H9 (cell line): ENCODE measurements around the gene SLC7A6. TPM values are rescaled to one million over a fixed set of nuclear protein-coding genes. Genes with fewer than 3 reads are reported as not detected.

ENCODE experiments used
- DNase-seq: peaks from one replicate; pipeline ENCODE4 v3.0.0-alpha.2; 2017
- H2AFZ ChIP-seq: one replicate; pipeline ENCODE4 v1.6.1; 2013; ENCODE audit warnings: mild to moderate bottlenecking, low read length, control low read depth, moderate library complexity
- H2AK5ac ChIP-seq: 2 replicates; pipeline ENCODE4 v1.6.1; 2013; ENCODE audit warnings: low read length, control low read depth, mixed read lengths; ENCODE audit not compliant: insufficient read length
- H2BK120ac ChIP-seq: one replicate; pipeline ENCODE4 v1.6.1; 2013; ENCODE audit warnings: low read depth, mild to moderate bottlenecking, low read length, control low read depth, inconsistent platforms; ENCODE audit not compliant: poor library complexity, severe bottlenecking
- H2BK12ac ChIP-seq: 2 replicates; pipeline ENCODE4 v1.6.1; 2013; ENCODE audit warnings: low read length, control low read depth, mixed read lengths, low read depth; ENCODE audit not compliant: insufficient read length
- H2BK15ac ChIP-seq: 2 replicates; pipeline ENCODE4 v1.6.1; 2013; ENCODE audit warnings: low read depth, low read length, control low read depth
- H2BK20ac ChIP-seq: one replicate; pipeline ENCODE4 v1.6.1; 2013; ENCODE audit warnings: low read depth, mild to moderate bottlenecking, low read length, control low read depth, inconsistent platforms; ENCODE audit not compliant: poor library complexity, severe bottlenecking
- H2BK5ac ChIP-seq: 2 replicates; pipeline ENCODE4 v1.6.1; 2013; ENCODE audit warnings: low read length, control low read depth, mixed read lengths; ENCODE audit not compliant: insufficient read length
- H3K14ac ChIP-seq: 2 replicates; pipeline ENCODE4 v1.6.1; 2013; ENCODE audit warnings: low read length, control low read depth; ENCODE audit not compliant: insufficient read depth
- H3K18ac ChIP-seq: 2 replicates; pipeline ENCODE4 v1.6.1; 2013; ENCODE audit warnings: low read depth, mild to moderate bottlenecking, mixed read lengths, low read length, control low read depth; ENCODE audit not compliant: insufficient read length
- H3K23ac ChIP-seq: 2 replicates; pipeline ENCODE4 v1.6.1; 2013; ENCODE audit warnings: low read length, control low read depth, mixed read lengths, low read depth; ENCODE audit not compliant: insufficient read length
- H3K23me2 ChIP-seq: 2 replicates; pipeline ENCODE4 v1.6.1; 2013; ENCODE audit warnings: low read depth, mild to moderate bottlenecking, mixed read lengths, low read length, control low read depth; ENCODE audit not compliant: insufficient read length, poor library complexity, severe bottlenecking
- H3K27ac ChIP-seq: 2 replicates; pipeline ENCODE4 v1.5.1; 2013; ENCODE audit warnings: low read length, control low read depth, mixed read lengths, low read depth; ENCODE audit not compliant: insufficient read length
- H3K27me3 ChIP-seq: 2 replicates; pipeline ENCODE4 v1.6.1; 2013; ENCODE audit warnings: low read length, control low read depth, inconsistent platforms; ENCODE audit not compliant: insufficient read depth
- H3K4ac ChIP-seq: 2 replicates; pipeline ENCODE4 v1.6.1; 2013; ENCODE audit warnings: low read depth, mild to moderate bottlenecking, control low read depth, inconsistent platforms, low read length, moderate library complexity
- H3K4me1 ChIP-seq: 2 replicates; pipeline ENCODE4 v1.6.1; 2013; ENCODE audit warnings: low read length, control low read depth, inconsistent platforms; ENCODE audit not compliant: insufficient read depth
- H3K4me2 ChIP-seq: 2 replicates; pipeline ENCODE4 v1.6.1; 2013; ENCODE audit warnings: low read length, control low read depth, mixed read lengths; ENCODE audit not compliant: insufficient read length, insufficient read depth
- H3K56ac ChIP-seq: 2 replicates; pipeline ENCODE4 v1.6.1; 2013; ENCODE audit warnings: low read depth, mild to moderate bottlenecking, mixed read lengths, low read length, control low read depth; ENCODE audit not compliant: insufficient read length
- H3K79me1 ChIP-seq: 2 replicates; pipeline ENCODE4 v1.6.1; 2013; ENCODE audit warnings: low read depth, mild to moderate bottlenecking, moderate library complexity, low read length, control low read depth, inconsistent platforms; ENCODE audit not compliant: insufficient read depth, poor library complexity, severe bottlenecking
- H3K79me2 ChIP-seq: 2 replicates; pipeline ENCODE4 v1.6.1; 2013; ENCODE audit warnings: low read length, control low read depth, inconsistent platforms; ENCODE audit not compliant: insufficient read depth
- H3K9ac ChIP-seq: 2 replicates; pipeline ENCODE4 v1.6.1; 2013; ENCODE audit warnings: low read length, control low read depth, mixed read lengths; ENCODE audit not compliant: insufficient read length; ENCODE audit errors: extremely low read depth
- H3K9me3 ChIP-seq: one replicate; pipeline ENCODE4 v1.6.1; 2013; ENCODE audit warnings: low read depth, low read length, inconsistent platforms; ENCODE audit not compliant: control insufficient read depth
- H3T11ph ChIP-seq: one replicate; pipeline ENCODE4 v1.6.1; 2013; ENCODE audit warnings: mild to moderate bottlenecking, low read length, control low read depth, inconsistent platforms
- H4K20me1 ChIP-seq: one replicate; pipeline ENCODE4 v1.6.1; 2013; ENCODE audit not compliant: control insufficient read depth, insufficient read length, insufficient read depth
- H4K5ac ChIP-seq: 2 replicates; pipeline ENCODE4 v1.6.1; 2013; ENCODE audit warnings: low read depth, mild to moderate bottlenecking, mixed read lengths, low read length, control low read depth; ENCODE audit not compliant: insufficient read length
- H4K8ac ChIP-seq: replicated peaks from 2 replicates; pipeline ENCODE4 v1.6.1; 2013; ENCODE audit warnings: low read length, control low read depth, mixed read lengths, low read depth; ENCODE audit not compliant: insufficient read length
- H4K91ac ChIP-seq: 2 replicates; pipeline ENCODE4 v1.6.1; 2013; ENCODE audit warnings: low read depth, mild to moderate bottlenecking, moderate library complexity, mixed read lengths, low read length, control low read depth; ENCODE audit not compliant: insufficient read length
- H3K27ac Mint-ChIP-seq, 3 experiments: 2 replicates in 2 of 3; 3 replicates in 1 of 3; pipeline ENCODE4 v1.8.0; 2020 to 2021; ENCODE audit warnings: mixed read lengths in 3 of 3, mild to moderate bottlenecking in 1 of 3, moderate library complexity in 1 of 3
- H3K27me3 Mint-ChIP-seq: 2 replicates; pipeline ENCODE4 v1.8.0; 2021; ENCODE audit warnings: low read depth, mild to moderate bottlenecking, moderate library complexity, mixed read lengths
- H3K36me3 Mint-ChIP-seq, 3 experiments: 2 replicates in 2 of 3; 3 replicates in 1 of 3; pipeline ENCODE4 v1.8.0; 2020 to 2021; ENCODE audit warnings: low read depth in 3 of 3, mixed read lengths in 3 of 3; ENCODE audit not compliant: insufficient read depth in 1 of 3
- H3K4me1 Mint-ChIP-seq, 2 experiments: 2 replicates each; pipeline ENCODE4 v1.8.0; 2020; ENCODE audit warnings: mixed read lengths in 2 of 2
- H3K4me3 Mint-ChIP-seq, 2 experiments: 2 replicates in 1 of 2; 3 replicates in 1 of 2; pipeline ENCODE4 v1.8.0; 2020 to 2021; ENCODE audit warnings: mild to moderate bottlenecking in 2 of 2, mixed read lengths in 2 of 2, moderate library complexity in 1 of 2
- H3K9me3 Mint-ChIP-seq, 2 experiments: 2 replicates in 1 of 2; 3 replicates in 1 of 2; pipeline ENCODE4 v1.8.0; 2020; ENCODE audit warnings: mild to moderate bottlenecking in 2 of 2, mixed read lengths in 2 of 2, moderate library complexity in 1 of 2
- WGBS: extraction: QIAGEN DNeasy Blood & Tissue Kit; methylation state at CpG from one replicate; pipeline ENCODE4 v1.1.7; 2013; ENCODE audit warnings: missing lambda C conversion rate, low lambda C conversion rate, mixed read lengths; ENCODE audit not compliant: insufficient read length; ENCODE audit errors: extremely low coverage; 5-methylcytosine and 5-hydroxymethylcytosine counted together
- total RNA-seq: library from RNA; stranded (reverse); gene quantifications from 2 replicates; pipeline ENCODE4 v1.2.1, GENCODE V29; 2021
- TF ChIP-seq, protein P1 (sequence below): fragments of 200-600 bp; sonication (generic); conservative IDR thresholded peaks from 3 replicates; pipeline ENCODE4 v1.8.0; 2021; ENCODE audit warnings: antibody characterized with exemption, mild to moderate bottlenecking

Gene SLC7A6
- total RNA-seq, 1 experiment from 2014 or later = 21.1 TPM

DNA sequence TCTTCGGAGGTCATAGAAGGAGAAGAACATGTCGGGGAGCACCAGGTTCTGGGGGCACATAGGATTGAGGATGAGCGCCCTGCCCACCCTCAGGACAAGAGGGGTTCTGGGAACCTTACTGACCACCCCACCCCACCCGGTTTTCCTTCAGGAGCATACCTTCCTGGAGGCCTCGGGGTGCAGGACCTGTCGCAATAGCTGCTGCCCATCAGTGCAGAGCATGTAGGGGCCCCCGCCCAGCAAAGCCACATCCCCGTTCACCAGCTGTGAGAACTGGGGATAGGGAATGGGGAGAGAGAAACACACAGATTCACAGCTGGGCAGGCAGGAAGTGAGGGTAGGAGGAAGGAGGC, 30.5 kb upstream of the SLC7A6 start:
- Mint-ChIP-seq H3K4me3 (peak overlapping the region; percentile 21 to 89; a peak in 2 of 5 replicates), H3K27ac (peak overlapping the region in 2 of 3 experiments; percentile 60 to 76; a peak in 4 of 7 replicates), H3K9me3 (no peaks in the 10 kb centered on the region; a peak in 1 of 5 replicates), H3K27me3 (peaks cover 3% of the 10 kb centered on the region), H3K4me1 (peaks cover 24 to 29% of the 10 kb centered on the region in 2 experiments), H3K36me3 (peaks cover 10 to 46% (median 44%) of the 10 kb centered on the region in 3 experiments)
- Histone ChIP-seq H3K27me3 (no peaks in the 10 kb centered on the region), H3K23me2 (peaks cover 13% of the 10 kb centered on the region), H2BK12ac (no peak overlapping the region), H4K91ac (no peak overlapping the region), H2AFZ (no peak overlapping the region), H4K8ac (no peak overlapping the region), H3K79me1 (no peaks in the 10 kb centered on the region), H3K23ac (no peak overlapping the region), H3K9me3 (no peaks in the 10 kb centered on the region), H3K4ac (no peak overlapping the region), H3K14ac (no peak overlapping the region), H4K20me1 (no peaks in the 10 kb centered on the region), H2BK120ac (no peak overlapping the region), H3K79me2 (no peaks in the 10 kb centered on the region; the same call in 1 of the 2 replicates), H2BK5ac (no peak overlapping the region), H4K5ac (no peak overlapping the region), H3K9ac (no peak overlapping the region), H2AK5ac (no peak overlapping the region), H2BK20ac (no peak overlapping the region), H3K4me1 (no peaks in the 10 kb centered on the region; the same call in 1 of the 2 replicates), H3K27ac (no peak overlapping the region), H3T11ph (no peak overlapping the region), H3K18ac (no peak overlapping the region), H2BK15ac (no peak overlapping the region), H3K56ac (no peak overlapping the region), H3K4me2 (peak overlapping the region; percentile 69)
- TF ChIP-seq, protein P1, sequence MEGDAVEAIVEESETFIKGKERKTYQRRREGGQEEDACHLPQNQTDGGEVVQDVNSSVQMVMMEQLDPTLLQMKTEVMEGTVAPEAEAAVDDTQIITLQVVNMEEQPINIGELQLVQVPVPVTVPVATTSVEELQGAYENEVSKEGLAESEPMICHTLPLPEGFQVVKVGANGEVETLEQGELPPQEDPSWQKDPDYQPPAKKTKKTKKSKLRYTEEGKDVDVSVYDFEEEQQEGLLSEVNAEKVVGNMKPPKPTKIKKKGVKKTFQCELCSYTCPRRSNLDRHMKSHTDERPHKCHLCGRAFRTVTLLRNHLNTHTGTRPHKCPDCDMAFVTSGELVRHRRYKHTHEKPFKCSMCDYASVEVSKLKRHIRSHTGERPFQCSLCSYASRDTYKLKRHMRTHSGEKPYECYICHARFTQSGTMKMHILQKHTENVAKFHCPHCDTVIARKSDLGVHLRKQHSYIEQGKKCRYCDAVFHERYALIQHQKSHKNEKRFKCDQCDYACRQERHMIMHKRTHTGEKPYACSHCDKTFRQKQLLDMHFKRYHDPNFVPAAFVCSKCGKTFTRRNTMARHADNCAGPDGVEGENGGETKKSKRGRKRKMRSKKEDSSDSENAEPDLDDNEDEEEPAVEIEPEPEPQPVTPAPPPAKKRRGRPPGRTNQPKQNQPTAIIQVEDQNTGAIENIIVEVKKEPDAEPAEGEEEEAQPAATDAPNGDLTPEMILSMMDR = no peak
- DNase-seq = no peak
- no CpG with 5 or more reads among the region's 8 CpGs for WGBS
